DND-41 (cell line): ENCODE data around the gene NR0B2.

Experiments
- EZH2 ChIP-seq: IDR thresholded peaks from 3 replicates; pipeline ENCODE4 v1.6.1; 2012; ENCODE audit warnings: borderline replicate concordance, low read depth, mild to moderate bottlenecking, moderate library complexity, low read length, inconsistent platforms; ENCODE audit not compliant: severe bottlenecking
- TF ChIP-seq, protein P1 (sequence below): IDR thresholded peaks from 2 replicates; pipeline ENCODE4 v1.5.1; 2012; ENCODE audit warnings: borderline replicate concordance, low read length, moderate library complexity, mild to moderate bottlenecking; ENCODE audit not compliant: poor library complexity, severe bottlenecking; ENCODE audit errors: extremely low read depth

DNA sequence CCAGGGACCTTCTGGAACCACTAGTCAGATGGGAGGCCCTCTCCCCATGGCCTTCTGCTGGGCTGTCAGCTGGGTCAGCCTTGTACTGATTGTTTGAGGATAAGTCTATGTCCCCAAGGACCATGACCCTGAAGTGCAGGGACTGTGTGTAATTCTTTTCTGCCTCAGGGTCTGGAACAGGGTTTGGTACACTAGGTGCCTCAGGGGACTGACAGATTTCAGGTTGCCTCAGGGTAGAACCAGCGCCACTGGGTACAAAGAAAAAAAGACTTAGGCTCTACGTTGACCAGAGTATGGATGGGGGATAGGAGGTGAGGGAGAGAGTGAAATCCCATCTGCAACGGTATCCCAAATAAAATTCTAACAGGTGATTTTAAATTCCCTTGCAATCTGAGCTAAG, 43.5 kb upstream of the NR0B2 start:
- TF ChIP-seq, protein P1, sequence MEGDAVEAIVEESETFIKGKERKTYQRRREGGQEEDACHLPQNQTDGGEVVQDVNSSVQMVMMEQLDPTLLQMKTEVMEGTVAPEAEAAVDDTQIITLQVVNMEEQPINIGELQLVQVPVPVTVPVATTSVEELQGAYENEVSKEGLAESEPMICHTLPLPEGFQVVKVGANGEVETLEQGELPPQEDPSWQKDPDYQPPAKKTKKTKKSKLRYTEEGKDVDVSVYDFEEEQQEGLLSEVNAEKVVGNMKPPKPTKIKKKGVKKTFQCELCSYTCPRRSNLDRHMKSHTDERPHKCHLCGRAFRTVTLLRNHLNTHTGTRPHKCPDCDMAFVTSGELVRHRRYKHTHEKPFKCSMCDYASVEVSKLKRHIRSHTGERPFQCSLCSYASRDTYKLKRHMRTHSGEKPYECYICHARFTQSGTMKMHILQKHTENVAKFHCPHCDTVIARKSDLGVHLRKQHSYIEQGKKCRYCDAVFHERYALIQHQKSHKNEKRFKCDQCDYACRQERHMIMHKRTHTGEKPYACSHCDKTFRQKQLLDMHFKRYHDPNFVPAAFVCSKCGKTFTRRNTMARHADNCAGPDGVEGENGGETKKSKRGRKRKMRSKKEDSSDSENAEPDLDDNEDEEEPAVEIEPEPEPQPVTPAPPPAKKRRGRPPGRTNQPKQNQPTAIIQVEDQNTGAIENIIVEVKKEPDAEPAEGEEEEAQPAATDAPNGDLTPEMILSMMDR: no peak
- no peak for TF ChIP-seq EZH2
